Activated naive CD4-positive, alpha-beta T cell treated with anti-CD3 and anti-CD28 coated beads, Interleukin-2, amount 50 U/mL, for 16 hours (primary cell): Measurements from ENCODE around the gene HNRNPUL1.

Experiments
- DNase-seq: peaks from one replicate; pipeline ENCODE4 v3.0.0-alpha.2; 2020

The HNRNPUL1 gene

GRCh38 chr19:41309180-41310032 is 45.2 kb downstream of the HNRNPUL1 start:
- DNase-seq, result no peak

GRCh38 chr19:41310033-41310831 is 46.1 kb downstream of the HNRNPUL1 start, which contains the start of gene CCDC97:
TSS of gene CCDC97 (plus strand) at chr19:41310172. CDS start at chr19:41310311, 139 bp downstream.
- peak; percentile 88 for DNase-seq

- DNase-seq, result no peak
Measured at GRCh38 chr19:41311072-41311471, 46.9 kb downstream of the HNRNPUL1 start.

- no peak for DNase-seq
Measured at GRCh38 chr19:41311613-41312012, 47.4 kb downstream of the HNRNPUL1 start.

GRCh38 chr19:41316306-41316920 is 52.2 kb downstream of the HNRNPUL1 start:
- DNase-seq, result no peak

GRCh38 chr19:41318696-41319499 is 54.7 kb downstream of the HNRNPUL1 start:
- no peak for DNase-seq

- no peak for DNase-seq
Measured at GRCh38 chr19:41319500-41320184, 55.5 kb downstream of the HNRNPUL1 start.

GRCh38 chr19:41320185-41320518 is 56.0 kb downstream of the HNRNPUL1 start:
- DNase-seq, result no peak

GRCh38 chr19:41320568-41320967 is 56.4 kb downstream of the HNRNPUL1 start:
- no peak for DNase-seq

GRCh38 chr19:41321204-41321599 is 57.0 kb downstream of the HNRNPUL1 start:
- DNase-seq, result no peak

- no peak for DNase-seq
Measured at GRCh38 chr19:41321600-41322270, 57.6 kb downstream of the HNRNPUL1 start.

GRCh38 chr19:41322451-41322850 is 58.3 kb downstream of the HNRNPUL1 start:
- no peak for DNase-seq

GRCh38 chr19:41323023-41323422 is 58.9 kb downstream of the HNRNPUL1 start:
- DNase-seq, result no peak

- DNase-seq, result no peak
Measured at GRCh38 chr19:41323430-41324125, 59.4 kb downstream of the HNRNPUL1 start.

GRCh38 chr19:41324231-41324702 is 60.1 kb downstream of the HNRNPUL1 start:
- DNase-seq, result no peak

- no peak for DNase-seq
Measured at GRCh38 chr19:41324921-41325639, 60.9 kb downstream of the HNRNPUL1 start.

- DNase-seq, result no peak
Measured at GRCh38 chr19:41325640-41325946, 61.4 kb downstream of the HNRNPUL1 start.

- DNase-seq, result no peak
Measured at GRCh38 chr19:41325947-41326706, 62.0 kb downstream of the HNRNPUL1 start.

- DNase-seq, result no peak
Measured at GRCh38 chr19:41327076-41327575, 63.0 kb downstream of the HNRNPUL1 start.
